ENCODE results near the gene FKBP14.
A peak's percentile ranks its signal among the peaks of the same experiment; 100 is the strongest.

FKBP14 gene

DNA sequence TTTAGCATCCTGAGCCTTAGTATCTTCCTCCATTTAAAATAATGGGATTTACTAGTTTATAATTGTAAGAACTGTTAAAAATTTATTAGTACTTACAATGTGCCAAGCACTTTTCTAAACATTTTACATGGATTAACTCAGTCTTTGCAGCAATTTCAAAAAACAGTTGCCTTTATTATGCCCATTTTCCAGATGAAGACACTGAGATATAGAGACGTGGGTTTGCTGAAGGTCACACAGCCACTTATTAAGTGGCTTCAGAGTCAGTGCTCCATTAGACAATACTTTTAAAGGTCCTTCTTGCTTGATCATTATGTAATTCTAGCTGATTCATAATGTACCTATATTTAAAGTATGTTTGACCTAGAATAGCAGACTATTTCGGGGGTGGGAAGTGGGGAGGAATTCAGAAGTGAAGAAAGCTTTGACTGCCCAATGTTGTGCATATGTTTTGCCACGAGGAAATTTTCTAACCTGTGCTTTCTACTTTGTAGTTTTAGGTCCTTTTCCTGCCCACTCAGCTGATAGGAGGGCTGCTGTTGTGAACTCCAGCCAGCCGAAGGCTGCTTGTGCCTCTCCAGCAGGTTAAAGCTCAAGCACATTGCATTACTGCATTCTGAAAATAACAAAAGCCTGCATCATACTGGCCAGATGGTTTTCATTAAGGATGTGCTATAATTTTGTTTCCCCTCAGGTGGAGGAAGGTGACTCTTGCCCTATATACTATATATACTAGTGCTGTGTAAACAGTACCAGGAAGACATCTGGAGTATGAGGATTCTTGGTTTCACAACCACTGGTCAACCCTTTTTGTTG lies 6.0 kb upstream of the FKBP14 start:
- no peak for DNase-seq

DNA sequence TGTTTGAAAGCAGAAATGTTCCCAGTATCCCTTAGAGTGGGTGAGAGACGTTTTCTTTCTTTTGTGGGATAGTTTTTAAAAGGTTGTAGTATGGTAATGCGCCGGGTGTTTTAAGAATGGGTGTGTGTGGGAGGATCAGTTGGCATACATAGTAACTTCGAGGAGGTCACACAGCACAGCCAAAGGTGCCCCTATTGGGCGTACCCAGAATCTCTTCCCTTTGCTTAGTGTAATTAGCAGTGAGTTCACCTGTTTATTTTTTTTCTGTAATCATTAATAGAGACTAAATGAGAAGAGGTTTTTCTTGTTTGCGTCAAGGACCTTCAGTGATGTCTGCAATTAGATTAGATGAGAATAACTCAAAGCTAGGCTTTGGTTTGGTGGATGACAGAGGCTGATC lies 3.2 kb upstream of the FKBP14 start:
- peak; percentile 17 for DNase-seq

DNA sequence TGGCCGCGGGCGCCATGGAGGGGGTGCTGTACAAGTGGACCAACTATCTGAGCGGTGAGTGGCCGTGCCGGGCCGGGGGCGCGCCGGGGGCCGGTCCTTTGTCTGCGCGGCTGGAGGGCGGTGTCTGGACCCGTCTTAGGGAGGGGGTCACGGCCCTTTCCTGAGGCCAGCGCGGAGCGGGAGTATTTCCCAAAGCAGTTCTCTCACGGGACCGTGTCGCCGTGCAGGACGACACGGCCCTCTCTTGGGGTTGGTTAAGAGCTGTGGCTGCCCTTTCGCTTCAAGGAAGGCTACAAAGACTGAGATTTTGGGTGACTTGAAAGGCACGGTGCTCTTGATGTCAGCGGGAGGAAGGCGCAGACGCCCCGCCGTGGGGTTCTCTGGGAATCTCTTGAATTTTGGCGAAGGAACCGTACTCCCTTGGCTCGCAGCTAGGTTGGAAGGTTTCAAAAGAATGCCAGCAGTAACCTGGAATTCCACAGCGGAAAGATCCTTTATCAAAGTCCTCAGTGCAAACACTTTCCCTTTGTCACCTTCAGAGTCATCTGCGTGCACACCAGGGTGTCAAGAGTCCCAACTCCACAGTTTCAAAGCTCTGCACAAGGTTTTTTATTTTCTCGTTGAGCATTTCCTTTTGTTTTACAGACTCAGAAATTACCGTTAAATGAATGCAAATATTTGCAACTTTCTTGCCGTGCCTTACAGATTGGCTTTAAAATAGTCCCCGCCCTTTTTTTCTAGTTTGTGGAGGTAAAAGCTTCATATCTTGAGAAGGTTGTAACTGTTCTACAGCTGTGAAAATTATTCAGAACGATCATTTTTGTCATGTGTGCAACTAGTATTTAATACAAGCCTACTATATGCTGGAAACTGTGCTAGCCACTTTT lies 2.5 kb upstream of the FKBP14 start:
- DNase-seq, result peak; percentile 35

DNA sequence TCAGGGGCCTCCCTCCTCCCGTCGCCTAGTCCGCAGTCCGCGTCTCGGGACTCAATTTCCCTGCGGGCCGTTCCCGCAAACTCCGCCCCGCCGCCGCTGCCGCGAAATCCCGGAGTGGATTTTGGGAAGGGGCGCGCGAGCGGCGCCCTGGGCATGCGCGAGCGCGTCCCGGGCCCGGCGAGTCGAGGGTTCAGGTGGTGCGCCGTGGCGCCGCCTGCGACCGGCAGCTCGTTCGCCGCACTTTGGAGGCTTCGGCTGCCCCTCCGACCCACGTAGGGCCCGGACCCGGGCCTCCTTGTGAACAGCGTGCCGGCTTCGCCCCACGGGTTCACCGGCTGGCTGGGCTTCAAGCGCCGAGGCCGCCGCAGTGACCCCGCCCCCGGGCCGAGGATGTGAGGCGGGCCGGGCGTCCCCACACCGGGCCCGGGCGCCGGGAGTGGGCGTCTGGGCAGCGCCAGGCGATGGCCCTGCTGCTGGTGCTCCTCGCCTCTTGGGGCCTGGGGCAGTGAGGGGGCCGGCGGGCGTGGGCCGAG lies 1.8 kb upstream of the FKBP14 start, which contains the start of gene PLEKHA8:
Gene PLEKHA8, plus strand, starts transcription at position 197 of the 533 bp plus-strand sequence. CDS start 351 bp downstream, outside the sequence.
- peak; percentile 92 for DNase-seq

DNA sequence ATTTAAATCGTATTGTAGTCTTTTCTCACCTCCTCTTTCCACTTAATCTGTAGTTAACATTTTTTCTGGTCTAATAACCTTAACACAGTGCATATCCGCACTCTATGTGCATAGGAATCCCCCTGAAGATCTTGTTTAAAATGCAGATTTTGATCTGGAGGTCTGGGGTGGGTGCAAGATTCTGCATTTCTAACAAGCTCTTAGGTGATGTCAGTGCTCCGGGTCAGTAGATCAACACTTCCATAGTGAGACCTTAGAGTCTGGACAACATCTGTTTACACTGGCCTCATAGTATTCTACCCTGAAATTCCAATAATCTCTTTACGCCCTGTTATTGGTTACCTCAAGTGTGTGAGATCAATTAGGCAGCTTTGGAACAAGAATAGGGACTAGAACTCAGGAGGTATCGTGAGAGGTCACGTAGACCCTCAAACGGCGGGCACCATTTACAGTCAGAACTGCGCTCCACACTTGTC lies 1.3 kb upstream of the FKBP14 start:
- DNase-seq, result no peak

DNA sequence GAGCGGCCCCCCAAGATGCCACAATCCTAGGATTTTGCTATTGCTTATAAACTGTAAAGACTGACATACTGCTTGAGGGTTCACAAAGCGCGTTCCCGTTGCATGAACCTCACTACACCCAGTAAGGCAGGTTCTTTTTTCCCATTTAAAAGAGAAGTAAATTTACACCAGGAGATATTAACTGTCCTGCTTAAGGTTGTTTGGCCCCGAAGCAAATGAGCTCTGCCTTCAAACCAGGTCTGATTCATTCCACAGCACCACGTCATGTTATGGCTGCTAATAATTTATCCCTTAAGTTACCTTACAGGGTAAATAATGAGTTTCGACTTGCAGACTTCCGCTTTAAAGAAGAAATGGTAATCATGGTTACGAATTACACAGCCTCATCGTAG lies 559 bp upstream of the FKBP14 start:
- peak; percentile 72 for DNase-seq

DNA sequence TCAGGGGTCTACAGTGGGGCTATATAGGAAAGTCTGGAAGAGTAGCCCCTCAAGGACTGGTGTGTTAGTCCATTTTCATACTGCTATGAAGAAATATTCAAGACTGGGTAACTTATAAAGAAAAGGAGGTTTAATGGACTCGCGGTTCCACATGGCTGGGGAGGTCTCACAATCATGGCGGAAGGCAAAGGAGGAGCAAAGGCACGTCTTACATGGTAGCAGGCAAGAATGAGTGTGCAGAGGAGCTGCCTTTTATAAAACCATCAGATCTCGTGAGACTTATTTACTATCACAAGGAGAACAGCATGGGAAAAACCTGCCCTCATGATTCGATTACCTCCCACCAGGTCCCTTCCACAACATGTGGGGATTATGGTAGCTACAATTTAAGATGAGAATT lies 3.0 kb downstream of the FKBP14 start:
- DNase-seq, result no peak

DNA sequence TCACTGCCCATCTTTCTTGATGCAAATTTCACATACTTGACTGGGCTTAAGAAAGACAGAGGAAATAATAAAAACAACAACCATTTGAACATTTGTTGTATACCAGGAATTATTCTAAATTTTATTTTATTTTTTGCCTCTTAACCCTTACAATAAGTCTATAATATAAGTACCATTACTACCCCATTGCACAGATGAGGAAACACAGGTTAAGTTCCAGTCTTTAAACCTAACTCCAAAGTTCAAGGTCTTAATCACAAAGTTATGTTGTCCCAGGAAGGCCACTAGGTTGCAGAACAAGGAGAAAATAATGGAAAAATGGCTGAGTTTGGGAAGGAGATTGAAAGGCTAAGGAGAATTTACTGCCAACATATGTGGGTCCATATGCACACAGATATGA lies 3.5 kb downstream of the FKBP14 start:
- no peak for DNase-seq

DNA sequence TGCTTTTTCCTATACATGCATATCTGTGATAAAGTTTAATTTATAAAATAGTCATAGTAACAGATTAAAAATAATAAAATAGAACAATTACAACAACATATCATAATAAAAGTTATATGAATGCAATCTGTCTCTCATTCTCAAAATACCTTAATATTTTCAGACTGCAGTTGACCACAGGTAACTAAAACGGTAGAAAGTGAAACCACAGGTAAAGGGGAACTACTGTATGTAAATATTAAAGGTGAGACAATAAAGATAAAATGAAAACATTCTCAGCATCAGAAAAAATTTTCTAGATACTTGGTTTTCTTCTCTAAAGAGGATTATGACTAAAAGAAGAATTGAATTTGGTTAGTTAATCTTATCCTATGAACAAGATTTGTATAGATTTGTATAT lies 6.0 kb downstream of the FKBP14 start:
- DNase-seq, result no peak

DNA sequence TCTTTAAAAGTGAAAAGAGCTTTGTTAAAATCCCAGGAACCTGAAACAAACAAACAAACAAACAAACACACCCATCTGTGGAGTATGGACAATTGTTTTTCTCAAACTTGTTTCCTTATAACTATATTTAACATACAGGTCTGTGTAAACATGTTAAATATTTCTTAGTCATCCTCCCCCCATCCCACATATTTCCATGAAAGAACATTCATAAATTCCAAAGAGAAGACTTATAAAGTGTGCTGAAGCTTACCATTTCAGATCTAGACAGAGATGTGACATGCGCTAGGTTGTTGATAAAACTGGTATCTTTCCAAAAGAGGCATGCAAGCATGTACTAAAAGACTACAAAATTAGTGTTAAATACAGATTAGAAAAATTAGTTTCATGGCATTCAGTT lies 6.5 kb downstream of the FKBP14 start:
- DNase-seq, result no peak

DNA sequence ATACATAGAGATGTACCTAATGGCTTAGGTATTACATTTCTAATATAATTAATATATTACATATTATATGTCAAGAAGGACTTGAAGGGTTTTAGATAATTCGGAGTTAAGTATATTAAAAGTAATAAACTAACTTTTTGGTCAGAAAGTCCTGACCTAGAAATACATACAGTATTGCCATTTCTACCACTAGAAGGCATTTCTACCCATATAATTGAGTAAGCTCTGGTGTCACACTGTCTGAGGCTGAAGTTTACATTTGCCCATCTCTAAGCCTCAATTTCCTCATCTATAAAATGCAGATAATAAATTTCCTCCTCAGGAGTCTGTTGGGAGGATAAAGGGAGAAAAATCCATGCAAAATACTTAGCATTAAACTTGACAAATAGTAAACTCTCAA lies 7.1 kb downstream of the FKBP14 start:
- DNase-seq, result no peak

DNA sequence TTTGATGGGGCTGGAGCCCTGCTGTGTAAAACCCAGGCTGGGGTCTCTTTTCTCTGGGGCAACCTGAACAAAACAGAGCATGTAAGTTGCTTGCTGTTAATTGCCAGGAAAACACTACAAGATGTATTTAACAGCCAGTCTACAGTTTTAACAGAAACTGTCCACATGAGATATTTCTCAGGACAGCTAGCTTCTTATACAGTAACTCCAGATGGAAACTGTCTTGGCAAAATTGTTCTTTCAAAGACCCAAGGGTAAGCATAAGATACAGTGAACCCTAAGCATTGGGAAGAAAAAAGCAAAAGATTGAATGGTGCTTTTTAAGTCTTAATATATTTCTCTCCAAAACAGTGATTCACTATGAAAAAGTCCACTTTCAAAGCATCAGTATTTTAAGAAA lies 8.1 kb downstream of the FKBP14 start:
- no peak for DNase-seq

DNA sequence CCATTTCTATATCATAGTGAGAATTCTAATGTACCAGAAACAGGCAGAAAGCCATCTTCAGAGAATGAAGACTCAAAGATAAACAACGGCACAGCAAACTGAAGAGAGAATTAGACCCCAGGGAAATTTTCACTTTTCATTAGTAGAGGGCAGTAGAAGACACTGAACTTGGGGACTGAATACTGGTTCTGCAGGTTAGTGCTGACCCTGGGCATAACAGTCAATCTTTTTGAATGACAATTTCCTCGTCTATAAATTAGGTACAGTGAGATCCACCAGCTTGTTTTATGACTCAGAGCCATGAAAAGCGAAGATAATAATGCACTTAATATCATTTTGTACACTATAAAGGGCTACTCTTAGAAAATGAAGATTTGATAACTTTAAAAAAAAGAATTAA lies 13.7 kb downstream of the FKBP14 start:
- no peak for DNase-seq

DNA sequence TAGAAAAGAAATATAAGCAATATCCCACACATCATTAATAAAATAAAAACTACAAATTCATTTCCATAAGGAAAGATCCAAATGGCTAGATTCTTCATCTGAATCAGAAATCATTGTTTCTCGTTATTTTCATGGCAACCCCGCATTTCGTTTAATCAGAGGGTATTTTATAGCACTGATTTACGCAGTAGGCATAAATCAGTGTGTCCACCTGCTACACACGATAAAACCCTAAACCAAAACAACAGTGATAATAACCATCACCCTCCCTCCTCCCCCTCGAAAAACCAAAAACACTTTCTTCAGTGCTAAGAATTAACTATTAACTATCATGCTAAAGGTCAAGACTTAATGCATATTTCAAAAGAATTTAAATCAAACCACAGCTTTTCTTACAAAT lies 16.5 kb downstream of the FKBP14 start:
- DNase-seq, result no peak

DNA sequence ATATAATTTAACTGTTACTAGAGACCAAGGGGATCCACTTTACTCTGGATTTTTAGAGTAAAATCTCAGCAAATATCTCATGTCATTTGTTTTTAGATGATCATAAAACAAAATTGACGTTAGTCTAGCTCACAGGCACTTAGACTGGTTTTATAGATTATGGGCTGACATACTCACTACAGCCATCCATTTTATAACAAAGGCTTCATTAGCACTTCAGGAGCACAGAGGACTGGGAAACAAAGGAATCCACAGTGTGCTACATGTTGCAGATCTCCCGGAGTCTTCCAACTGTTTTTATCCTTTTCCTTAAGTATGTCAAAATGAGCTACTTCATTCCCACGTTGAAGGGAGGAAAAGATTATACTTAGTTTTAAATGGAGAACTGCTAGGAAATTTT lies 21.0 kb downstream of the FKBP14 start:
- DNase-seq, result no peak

DNA sequence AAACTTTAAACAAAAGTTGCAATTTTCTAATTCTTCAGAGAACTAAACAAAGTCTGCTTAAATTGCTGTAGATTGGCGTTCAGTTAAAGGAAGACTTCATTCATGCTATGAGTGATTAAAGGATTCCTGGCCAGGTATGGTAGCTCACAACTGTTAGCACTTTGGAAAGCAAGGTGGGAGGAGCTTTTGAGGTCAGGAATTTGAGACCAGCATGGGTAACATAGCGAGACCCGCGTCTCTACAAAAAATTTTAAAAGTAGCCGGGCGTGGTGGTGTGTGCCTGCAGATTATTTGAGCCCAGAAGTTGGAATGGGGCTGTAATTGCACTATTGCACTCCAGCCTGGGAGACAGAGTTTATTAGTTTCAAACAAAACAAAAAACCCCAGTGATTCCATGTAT lies 23.4 kb downstream of the FKBP14 start:
- DNase-seq, result no peak

DNA sequence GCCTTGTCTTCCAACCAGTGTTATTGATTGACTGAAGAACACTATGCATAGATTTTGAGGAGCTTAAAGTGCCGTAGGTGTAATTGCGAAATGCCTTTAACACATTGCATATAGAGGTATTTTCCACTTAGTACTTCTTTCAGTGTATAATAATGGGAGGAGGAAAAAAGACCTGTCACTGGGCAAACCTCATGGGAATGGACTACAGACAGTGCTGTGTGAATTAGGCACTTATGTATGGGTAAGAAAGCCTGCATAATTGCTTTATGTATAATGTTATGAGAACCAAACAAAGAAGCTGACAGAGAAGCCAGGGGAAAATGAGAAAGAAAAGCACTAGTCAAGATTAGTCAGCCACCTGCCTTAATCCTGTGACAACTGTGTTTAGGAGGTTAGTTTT lies 24.5 kb downstream of the FKBP14 start:
- no peak for DNase-seq

DNA sequence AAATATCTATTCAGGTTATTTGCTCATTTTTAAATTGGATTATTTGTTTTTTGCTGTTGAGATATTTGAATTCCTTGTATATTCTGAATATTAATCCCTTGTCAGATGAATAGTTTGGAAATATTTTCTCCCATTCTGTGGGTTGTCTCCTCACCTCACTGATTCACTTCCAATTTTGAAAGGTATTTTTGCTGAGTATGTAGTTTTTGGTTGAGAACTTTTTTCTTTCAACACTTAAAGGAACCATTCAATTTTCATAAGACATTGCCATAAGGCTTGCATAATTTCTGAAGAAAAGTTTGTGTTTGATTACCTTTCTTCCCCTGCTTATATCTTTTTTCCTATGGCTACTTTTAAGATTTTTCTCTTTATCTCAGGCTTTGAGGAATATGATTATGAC lies 28.0 kb downstream of the FKBP14 start:
- DNase-seq, result no peak

DNA sequence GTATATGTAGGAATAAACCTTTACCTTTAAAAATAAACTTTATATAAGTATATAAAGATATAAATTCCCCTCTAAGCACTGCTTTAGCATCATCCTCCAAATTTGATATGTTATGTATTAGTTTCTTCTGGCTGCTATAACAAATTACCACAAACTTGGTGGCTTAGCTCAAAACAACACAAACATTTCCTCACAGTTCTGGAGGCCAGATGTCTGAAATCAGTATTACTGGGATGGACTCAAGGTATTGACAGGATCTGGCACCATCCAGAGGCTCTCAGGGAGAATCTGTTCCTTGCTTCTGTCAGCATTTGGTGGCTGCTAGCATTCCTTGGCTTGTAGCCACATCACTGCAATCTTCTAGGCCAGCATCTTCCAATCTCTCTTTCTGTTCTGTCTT lies 30.2 kb downstream of the FKBP14 start:
- no peak for DNase-seq

DNA sequence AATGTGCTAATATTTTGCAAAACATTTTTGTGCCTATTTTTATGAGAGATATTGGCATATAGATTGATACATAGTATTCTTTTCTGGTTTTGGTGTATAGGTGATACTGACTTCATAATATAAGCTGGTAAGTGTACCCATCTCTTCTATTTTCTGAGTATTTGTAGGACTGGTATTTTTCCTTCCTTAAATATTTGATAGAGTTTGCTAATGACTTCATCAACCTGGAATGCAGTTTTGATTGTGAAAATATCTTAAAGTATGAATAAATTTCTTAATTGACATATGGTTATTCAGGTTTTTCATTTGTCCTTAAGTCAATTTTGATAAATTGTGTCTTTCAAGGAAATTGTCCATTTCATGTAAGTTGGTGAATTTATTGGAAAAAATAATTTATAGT lies 30.9 kb downstream of the FKBP14 start:
- no peak for DNase-seq

DNA sequence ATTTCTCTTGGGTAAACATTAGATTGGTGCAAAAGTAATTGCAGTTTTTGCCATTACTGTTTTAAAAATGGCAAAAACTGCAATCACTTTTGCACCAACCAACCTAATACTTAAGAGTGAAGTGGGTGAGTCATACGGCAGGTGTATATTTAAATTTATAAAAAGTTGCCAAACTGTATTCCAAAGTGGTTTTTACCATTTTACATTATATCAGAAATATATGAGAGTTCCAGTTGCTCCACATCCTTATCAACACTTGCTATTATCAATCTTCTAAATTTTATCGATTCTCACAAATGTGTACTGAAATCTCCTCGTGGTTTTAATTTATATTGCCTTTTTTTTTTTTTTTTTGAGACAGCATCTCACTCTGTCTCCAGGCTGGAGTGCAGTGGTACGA lies 33.4 kb downstream of the FKBP14 start:
- no peak for DNase-seq

DNA sequence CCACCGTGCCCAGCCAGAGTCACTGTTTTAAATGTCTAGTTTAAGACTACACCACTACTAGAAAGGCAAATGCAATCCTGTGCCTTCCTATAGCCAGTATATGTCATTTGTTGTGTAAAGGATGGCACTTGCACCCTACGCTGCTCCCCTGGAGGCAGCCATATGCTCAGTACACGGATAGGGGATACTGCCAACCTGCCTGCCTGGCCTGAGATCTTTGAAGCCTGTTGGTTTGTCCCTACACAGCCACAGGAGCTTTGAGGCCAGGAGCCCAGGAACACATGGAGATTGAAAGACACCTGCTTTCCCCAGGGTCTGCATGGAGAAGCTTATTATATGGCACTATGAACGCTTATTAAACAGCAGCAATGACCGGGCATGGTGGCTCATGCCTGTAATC lies 34.6 kb downstream of the FKBP14 start:
- no peak for DNase-seq

DNA sequence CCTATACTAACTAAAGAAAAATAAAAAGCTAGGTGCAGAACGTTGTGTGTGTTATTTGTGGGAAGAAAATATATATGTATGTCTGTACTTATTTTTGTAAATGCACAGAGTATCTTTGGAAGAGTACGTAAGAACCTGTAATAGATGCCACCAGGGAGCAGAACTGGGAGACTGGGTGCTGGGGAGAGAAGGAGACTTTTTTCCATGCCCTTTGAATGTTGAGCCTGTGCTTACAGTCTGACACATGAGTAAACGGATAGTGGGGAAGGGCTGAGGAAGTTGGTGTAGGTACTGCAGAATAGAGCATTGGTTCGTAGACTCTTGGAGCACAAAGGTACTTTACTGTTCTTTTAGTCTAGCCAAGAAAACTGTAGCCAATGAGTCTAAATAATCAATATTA lies 35.6 kb downstream of the FKBP14 start:
- no peak for DNase-seq

All from CD4-positive, alpha-beta T cell treated with Interleukin-4 for 4 hours (primary cell).